ENCODE data around the gene ANXA11.

The ANXA11 gene

DNA sequence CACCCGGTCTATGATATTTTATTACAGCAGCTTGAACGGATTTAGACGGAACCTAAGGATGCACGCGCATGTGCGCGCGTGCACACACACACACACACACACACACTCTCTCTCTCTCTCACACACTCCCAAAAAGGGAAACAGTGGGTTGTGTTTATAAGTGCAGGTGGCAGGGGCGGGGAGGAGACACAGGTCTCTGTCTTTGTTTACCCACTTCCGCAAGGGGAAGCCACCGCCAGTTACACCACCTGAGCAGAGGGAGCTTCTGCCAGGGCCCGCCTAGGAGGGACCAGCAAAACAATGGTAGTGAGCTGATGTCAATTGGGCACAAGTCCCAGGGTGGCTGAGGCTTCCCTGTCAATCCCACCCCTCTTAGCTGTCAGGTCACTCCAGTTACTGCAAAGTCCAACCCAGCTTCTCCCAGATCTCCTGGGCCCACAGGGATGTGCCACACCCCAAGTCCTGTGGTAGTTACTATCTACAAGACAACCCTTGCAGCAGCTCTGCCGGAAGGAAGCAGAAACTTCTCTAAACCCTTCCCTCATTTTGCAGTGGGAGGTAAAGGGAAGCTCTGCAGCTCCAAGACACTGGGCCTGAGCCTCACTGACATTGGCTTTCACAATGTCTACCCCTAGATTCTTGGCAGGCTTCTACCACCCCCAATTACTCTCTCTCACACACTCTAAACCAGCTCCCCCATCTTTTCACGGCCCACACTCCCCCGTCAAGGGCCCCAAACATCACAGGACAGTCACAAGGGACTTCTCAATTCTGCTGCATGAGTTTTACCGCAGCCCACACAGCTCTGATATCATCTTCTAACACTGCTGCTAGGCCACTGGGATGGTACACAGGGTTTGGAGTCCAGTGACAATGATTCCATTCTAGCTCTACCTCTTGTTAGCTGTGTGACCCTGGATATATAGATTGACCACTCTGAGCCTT lies 17.6 kb downstream of the ANXA11 start:
- DNase-seq: no peak

DNA sequence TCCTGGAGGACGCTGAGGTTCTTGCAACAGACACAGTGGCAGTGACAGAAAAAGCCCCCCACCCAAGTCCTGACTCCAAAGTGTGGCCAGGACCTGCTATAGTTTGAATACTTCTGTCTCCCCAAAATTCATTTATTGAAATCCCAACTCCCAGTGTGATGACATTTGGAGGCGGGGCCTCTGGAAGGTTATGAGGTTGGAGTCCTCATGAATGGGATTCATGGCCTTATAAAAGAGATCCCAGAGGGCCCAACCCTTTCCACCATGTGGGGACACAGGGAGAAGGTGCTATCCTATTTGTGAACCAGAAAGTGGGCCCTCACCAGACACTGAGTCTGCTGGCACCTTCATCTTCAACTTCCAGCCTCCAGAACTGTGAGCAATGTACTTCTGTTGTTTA lies 18.3 kb downstream of the ANXA11 start:
- DNase-seq: no peak

DNA sequence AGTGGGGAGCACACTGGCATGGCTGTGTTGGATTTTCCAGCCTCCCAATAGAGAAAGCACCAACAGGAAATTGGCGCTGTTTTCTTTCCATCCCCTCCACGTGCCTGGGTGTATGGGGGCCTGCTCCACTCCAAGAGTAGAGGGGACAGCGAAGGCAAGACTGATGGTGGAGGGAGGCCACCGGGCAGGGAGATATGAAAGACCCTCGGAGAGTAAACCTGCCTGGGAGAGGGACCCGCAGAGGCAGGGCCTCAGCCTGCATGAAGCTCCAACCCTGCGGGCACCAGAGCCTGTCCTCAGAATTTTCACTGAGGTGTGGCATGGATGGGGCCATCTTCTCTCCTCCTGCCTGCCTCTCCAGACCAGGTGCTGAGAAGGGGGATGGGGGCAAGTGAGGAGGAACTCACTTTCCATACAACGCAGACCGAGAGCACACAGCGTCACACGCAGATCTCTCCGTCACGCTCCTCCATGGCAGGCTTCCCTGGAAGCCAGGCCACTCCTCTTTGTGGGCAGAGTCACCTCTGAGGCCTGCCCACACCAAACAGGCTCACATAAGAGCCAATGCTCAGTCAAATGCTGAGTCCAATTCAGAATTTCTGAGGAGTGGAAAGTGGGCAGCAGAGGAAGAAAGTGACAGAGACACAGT lies 18.8 kb downstream of the ANXA11 start:
- no peak for DNase-seq

DNA sequence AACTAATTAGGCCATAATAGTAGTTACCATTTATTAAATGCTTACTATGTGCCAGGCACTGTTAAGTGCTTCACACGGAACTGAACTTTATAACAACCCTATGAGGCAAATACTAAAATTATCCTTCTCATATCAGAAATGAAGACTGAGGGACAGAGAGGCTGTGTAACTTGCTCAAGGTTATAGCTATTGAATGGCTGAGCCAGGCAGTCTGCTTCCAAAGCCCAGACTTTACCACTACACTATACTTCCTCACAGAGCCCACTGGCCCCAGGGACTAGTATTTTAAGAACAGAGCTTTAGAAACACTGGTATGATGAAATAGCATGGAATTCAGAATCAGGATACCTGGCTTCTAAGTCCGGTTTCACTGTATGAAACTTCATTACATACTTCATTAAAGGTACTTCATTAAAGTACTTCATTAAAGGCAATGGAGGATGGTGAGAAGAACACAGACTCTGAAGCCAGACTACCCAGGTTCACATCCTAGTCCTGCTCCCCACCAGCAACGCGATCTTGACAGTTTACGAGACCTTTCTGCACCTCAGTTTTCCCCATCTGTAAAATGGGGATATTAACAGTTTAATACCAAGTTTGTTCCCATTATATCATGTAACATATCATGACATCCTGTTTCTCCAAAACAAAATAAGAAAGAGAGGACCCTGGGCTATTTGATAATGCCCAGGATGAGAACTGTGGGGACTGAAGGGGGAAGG lies 19.6 kb downstream of the ANXA11 start:
- no peak for DNase-seq

DNA sequence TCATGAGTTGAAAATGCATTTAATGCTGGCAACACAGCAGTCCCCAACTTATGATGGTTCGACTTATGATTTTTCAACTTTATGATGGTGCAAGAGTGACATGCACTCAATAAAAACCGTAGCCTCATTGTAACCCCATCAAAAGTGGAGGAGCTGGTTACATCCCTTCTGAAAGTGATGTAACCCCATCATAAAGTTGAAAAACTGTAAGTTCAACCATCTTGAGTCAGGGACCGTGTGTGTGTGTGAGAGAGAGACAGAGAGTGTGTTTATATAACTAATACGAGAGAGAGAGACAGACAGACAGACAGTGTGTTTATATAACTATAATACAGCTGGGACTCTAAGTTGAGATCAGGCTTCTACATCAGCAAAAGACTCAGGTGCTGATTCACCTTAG lies 21.0 kb downstream of the ANXA11 start:
- DNase-seq: no peak

DNA sequence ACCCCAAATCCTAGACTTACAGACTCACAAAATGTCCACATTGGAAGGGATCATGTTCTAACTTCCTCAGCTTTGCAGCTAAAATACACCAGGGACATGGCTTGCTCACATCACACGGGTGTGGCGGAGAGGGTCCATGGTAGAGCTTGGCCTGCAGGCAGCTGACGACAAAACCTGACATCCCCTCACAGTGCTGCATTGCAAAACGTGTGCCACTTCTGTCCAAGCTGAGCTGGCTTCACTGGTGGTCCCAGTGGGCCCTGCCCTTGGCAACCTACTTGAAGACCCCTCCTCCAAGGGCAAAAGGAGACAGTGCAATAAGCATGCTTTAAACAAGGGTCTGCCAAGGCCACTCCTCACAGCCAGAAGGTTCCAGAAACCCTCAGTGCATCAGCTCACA lies 21.9 kb downstream of the ANXA11 start:
- no peak for DNase-seq

DNA sequence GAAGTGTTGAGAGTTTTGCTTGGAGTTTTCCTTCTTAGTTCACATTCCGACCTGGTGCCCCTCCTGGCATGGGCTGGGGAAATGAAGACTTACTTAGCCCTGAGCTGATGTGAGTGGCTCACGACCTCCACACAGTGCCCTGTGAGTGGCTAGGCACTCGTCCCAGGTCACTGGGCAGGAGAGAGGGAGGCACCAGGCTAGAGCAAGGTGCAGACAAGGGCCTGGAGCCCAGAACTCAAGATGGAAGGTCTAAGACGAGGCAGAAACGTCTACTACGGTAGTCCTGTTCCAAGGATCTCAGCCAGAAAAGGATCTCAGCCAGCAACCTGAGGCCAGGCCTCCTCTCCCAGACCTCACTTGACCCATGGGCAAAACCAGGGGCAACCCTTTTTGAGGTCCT lies 22.4 kb downstream of the ANXA11 start:
- no peak for DNase-seq

DNA sequence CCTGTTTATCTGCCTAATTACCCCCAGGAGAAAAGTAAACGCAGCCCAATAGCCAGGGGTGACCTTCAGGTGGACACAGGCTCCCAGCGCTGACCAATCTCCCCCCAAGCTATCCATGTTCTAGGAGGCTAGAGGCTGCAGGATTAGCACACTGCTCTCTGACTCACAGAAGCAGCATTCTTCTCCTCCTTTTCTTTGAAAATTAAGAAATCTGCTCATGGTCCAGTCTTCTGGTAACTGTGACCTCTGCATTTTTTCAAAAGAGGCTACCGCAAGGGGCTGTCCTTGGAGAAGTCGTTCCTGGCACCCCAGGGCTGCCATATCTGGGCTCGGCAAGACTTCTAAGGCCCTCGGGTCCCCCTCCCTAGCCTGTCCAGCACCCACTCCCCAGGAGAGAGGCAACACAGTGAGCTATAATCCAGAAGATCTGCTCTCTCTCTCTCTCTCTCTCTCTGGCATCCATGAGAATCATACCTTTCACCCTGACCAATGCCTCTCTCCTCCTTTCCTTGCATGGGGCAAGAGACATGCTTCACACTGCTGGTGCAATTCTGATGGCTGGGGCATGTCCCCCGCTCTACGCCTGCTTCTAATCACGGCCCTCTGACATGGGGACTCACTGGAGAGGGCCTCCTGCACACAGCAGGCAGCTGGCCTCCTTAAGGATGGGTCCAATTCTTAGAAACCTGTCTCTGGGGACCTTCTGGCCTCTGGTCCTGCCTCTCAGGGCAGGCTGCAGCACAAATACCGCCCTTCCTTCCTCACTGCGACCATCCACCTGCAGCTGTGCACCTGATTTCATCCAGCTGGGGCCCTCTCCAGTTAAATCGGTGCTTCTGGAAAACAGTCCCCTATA lies 27.3 kb downstream of the ANXA11 start:
- no peak for DNase-seq

DNA sequence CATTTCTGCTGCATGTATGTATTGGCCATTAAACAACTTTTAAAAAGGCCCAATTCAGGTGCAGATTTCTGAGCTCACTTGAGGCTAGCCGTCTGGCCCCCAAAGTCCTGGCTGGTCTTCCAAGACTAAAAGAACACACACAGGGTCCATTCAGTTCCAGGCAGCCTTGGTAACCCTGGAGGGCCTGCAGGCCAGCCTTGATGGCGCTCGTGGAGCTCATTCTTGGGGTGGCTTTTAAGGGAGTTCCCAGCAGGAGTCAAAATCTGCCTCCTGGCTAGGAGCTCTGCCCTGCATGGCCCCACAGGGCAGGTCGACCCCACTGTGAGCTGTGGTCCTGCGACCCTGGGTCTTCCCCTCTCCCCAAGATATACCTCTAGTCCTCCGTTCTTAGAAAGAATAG lies 28.8 kb downstream of the ANXA11 start:
- DNase-seq: no peak

DNA sequence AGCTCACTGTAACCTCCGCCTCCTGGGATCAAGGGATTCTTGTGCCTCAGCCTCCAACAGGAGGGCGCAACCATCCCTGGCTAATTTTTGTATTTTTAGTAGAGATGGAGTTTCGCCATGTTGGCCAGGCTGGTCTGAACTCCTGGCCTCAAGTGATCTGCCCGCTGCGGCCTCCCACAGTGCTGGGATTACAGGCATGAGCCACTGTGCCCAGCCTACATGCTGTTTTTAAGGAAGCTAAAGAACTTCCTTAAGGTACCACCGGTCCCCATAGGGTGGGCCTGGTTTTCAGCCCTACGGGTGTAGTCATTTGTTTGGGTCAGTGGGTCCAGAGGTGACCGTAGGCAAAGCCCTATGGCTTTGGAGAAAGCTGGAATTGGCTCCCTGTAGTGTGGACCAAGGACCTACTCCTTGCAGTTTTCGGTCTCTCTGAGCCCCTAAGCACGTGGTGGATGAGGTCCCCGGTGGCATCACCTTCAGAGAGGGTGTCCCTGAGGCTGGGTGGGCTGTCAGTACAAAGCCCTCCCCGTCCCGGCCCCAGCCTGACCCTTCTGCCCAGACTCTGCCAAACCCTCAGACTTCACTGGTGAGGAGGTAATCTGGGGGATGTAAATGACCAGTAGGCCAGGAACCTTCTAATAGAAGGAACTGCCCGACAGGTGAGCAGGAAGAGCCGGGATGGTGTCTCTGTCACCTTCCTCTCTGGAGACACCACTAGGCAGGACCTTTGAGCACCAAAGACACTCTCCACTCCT lies 30.5 kb downstream of the ANXA11 start:
- no peak for DNase-seq

DNA sequence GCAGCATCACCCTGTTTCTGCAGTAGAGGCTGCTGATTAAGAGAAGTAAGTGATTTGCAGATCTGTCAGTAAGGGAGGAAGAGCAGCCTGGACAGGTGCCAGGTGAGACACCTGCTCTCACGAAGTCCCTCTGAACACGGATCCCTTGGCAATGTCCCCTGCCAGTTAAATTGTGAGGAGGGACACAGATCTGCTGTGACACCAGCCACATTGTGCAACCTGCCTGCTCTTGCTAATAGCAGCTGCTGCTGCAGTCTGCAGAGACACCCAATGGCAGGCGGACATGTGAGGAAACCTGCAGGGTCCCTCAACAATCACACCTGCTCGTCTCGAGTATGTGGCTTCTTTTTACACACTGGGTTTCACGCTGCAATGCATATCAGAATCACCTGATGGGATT lies 31.9 kb downstream of the ANXA11 start:
- no peak for DNase-seq

DNA sequence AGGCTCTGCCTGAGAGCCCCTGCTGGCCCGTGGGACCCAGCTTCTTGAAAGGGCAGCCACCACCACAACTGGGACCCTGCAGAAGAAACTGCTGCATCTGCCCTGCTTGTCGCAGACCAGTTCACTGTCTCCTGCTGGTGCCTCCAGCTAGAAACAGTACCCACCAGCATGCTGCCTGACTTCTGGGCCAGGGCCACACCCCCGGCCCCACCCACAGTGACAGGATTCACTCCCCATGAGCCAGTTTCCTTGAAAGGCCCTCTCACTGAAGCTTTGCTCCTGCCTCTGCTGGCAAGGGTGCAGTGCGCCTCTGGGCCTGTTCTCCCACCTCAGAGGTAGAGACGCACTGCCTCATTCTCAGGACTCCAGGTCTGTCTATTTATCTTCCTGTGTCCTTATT lies 32.4 kb downstream of the ANXA11 start:
- no peak for DNase-seq

DNA sequence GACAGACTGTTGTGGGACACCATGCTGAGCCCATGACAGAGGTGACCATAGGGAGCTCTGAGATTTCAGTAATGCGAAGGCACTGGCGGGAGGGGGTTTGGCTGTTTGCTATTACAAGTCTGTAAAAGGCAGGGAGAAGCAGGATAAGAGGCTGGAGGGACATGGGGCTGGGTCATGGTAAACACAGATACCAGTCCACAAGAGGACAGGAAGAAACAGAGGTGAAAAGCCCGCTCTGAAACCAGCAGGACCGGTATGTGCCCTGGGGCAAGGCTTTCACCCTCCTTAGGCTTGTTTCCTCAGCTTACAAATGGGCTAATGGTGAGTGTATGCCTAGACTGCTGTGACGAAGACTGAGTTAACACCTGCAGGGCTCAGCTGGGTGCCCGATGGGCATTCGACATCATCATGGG lies 34.1 kb downstream of the ANXA11 start:
- DNase-seq: no peak

DNA sequence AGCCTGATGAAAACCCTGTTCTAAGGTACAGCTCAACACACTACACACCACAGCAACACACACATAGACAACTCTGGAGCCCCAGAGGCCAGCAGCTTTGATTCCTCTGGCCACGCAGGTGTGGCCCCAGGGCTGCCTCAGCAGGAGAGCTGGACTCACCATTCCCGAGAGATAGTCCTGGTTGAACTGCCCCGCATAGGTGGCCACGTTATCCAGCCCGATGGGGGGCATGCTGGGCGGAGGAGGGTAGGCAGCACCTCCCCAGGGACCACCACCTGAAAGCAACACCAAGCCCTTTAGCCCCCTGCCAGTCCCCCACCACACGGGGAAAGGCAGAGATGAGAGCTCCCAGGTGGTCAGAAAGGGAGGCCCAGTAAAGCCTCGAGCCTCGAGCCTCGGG lies 34.7 kb downstream of the ANXA11 start:
- no peak for DNase-seq

DNA sequence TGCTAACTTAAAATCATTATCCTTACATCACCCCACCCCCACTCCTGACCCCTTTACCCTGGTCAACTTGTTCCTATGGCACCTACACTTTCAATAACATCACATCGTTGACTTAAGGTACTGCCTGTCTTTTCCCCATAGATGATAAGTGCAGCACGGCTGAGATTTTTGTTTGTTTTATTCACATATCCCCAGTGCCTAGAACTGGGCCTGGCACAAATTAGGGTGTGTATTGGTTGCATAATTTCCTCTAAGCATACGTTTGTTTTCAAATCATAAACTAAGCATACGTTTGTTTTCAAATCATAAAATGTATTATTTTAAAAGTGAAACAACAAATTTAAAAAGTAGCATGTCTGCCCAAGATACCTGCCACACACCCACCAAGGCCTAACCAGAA lies 35.3 kb downstream of the ANXA11 start:
- DNase-seq: no peak

DNA sequence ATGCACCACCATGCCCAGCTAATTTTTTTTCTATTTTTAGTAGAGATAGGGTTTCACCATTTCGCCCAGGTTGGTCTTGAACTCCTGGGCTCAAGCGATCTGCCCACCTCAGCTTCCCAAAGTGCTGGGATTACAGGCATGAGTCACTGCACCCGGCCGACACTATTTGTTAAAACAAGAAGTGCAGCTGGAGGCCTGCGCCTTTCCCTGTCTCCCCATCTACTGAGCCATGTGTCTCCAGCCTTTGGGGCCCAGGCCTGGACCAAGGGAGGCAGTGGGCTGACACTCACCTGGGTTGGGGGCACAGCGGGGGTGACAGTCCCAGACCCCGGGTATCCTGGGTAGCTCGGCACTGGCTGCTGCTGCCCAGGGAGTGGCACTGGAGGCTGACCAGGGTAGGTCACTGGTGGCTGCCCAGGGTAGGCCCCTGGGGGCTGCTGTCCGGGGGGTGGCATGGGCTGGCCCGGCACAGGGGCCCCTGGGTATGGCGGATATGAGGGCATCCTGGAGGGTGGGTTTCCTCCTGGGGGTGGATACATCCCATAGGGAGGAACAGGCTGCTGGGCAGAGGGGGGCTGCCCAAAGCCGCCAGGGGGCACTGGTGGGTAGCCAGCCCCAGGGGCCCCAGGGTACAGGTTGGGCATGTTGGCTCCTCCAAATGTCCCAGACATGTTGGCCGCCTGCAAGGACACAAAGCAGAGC lies 36.5 kb downstream of the ANXA11 start:
- no peak for DNase-seq

DNA sequence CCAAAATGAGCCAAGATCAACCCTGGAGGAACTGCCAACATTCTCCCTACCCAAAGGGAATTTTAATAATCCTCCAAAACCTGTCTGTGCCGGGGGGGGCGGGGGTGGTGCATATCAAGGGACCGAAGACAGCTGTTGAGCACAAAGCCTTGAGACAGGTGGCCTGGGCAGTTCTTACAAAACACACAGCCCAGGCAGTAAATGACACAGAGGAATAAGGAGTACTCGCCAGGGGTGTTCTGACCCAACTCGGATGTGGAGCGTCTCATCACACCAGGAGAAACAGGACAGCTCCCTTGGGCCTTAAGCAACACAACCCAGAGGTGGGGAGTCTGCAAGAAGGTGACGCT lies 37.2 kb downstream of the ANXA11 start:
- no peak for DNase-seq

DNA sequence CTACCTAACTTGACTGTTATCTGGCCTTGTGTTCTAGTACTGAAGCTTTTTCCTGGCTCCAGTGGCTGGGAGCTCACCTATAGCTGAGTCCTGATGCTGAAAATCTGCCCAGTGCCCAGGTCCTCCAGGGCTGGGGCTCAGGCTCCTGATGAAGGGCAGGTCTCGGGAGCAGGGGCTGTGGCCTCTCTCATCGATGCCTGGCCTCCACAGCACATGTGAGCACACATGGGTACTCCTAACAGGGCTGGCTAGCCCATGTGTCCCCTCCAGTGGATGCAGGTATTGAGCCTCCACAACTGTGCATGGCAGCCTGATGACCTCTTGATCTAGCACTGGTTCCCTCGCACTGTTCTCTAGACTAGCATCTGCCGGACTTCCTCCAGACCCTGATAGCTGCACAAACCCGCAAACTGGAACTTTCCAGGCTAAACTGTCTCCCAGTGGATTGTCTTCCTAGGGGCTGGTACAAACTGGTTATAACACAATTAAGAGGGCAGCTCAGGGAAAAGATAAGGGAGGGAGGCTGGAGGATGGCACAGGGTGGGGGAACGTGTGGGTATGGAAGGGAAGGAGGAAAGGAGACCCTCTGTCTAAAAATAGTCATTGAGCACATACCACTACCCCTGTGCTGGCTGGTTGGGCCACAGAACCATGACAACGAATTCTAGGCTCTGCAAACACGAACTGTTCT lies 37.7 kb downstream of the ANXA11 start:
- DNase-seq: no peak

DNA sequence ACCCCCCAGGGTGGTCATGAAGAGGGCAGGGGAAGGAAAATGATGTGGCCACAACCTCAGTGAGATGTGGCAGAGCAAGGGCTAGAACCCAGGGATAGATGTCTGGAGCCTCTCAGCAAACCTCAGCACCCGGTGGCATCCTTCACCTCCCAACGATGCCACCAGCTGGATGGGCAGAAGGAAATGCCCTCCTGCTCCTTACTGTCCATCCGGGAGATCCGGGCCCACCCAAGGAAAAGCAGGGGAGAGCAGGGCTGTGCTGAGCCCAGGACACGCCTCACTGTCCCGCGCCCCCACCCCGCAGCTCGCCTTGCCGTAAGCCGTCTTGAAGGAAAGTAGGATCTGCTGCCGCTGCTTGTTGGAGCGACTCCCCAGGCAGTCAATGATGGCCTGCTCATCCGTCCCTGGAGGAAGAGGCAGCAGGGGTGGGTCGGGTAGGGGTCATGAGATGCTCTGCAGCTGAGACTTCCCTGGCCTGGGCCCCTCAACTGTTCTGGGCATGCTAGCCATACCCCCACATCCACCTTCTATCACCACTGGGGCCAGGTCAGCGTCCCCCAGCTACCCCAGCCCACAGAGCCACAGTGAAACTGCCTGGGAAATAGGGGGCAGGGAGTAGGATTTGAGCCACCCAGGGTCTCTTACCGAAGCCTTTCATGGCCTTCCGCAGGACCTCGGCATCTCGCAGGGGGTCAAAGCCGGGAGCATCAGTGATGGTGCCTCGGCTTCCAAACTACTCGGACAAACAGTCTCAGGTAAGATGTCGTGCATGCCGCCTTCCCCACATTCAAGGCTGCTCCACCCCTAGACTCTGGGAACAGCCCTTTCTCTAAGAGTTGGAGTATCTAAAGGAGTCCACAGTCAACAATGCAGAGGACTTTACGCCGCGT lies 38.5 kb downstream of the ANXA11 start:
- DNase-seq: no peak

DNA sequence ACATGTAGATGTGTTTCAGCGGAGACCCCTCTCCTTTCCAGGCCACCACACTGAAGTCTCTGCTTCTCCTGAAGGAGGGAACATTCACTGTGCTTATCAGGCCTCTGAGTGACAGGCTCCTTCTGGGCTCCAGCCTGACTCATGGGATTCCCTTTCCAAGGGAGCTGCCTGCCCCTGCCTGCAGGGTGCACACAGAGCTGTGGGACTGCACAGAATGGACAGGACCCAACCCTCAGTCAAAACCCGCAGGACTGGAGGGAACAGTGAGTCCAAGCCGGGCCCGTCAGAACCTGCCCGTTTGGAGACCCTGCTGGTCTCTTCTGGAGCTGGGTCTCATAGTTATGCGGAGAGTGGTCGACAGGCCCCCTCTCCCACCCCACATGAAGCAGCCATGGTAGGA lies 40.2 kb downstream of the ANXA11 start:
- no peak for DNase-seq

All from NCI-H1048 (cell line).